ENCODE results near the gene SLC33A1.

GRCh38 chr3:155804323-155804722, 49.9 kb downstream of the SLC33A1 start:
- TF ChIP-seq CTCF (IDR thresholded peaks at IDR 0.05; ENCODE audit: low read depth, low read length) = no peak
- no peak for TF ChIP-seq EZH2phosphoT487 (IDR thresholded peaks at IDR 0.05; ENCODE audit: low read depth)
